Caco-2 (cell line): Measurements from ENCODE around the gene KLHL8. TPM values are rescaled to one million over a fixed set of nuclear protein-coding genes. Genes with fewer than 3 reads are reported as not detected.

Source experiments
- BruUV-seq: library from RNA; stranded (reverse); fragments of 400-500 nt; replicated peaks from 2 replicates; lab custom pipeline; 2021; lab: Mats Ljungman, UMichigan
- CTCF ChIA-PET: fragments of 300-600 bp; sonication (Branson Sonifier 250); formaldehyde crosslinking; loops from one replicate; lab custom pipeline; 2022; ENCODE audit warnings: antibody characterized with exemption; lab: Charles Lee
- POLR2A ChIA-PET: fragments of 300-600 bp; sonication (Branson Sonifier 250); formaldehyde crosslinking; loops from one replicate; lab custom pipeline; 2022; ENCODE audit warnings: antibody characterized with exemption; lab: Charles Lee
- DNase-seq, 2 experiments: peaks; one replicate each; pipeline versions ENCODE4 v3.0.0 to v3.0.0-alpha.2; 2020 to 2022
- H3K27me3 ChIP-seq: replicated peaks from 2 replicates; pipeline ENCODE4 v1.6.0; 2011; ENCODE audit warnings: low read length; ENCODE audit not compliant: control insufficient read depth, insufficient read depth
- H3K36me3 ChIP-seq: 2 replicates; pipeline ENCODE4 v1.5.1; 2011; ENCODE audit warnings: low read length; ENCODE audit not compliant: control insufficient read depth, insufficient read depth
- H3K4me1 ChIP-seq: fragments of 250-450 bp; sonication (Bioruptor Pico); 2 replicates; pipeline ENCODE4 v1.5.1; 2020; ENCODE audit warnings: mild to moderate bottlenecking
- H3K4me3 ChIP-seq: 2 replicates; pipeline ENCODE4 v1.5.1; 2011; ENCODE audit warnings: low read depth, mild to moderate bottlenecking, control low read depth, low read length
- H3K9me3 ChIP-seq: fragments of 250-450 bp; sonication (Bioruptor Pico); 2 replicates; pipeline ENCODE4 v1.5.1; 2020; ENCODE audit warnings: mild to moderate bottlenecking, moderate library complexity
- H3K27ac Mint-ChIP-seq: one replicate; pipeline ENCODE4 v1.8.0; 2022; ENCODE audit warnings: mixed read lengths; ENCODE audit not compliant: unreplicated experiment
- H3K27me3 Mint-ChIP-seq: one replicate; pipeline ENCODE4 v1.8.0; 2022; ENCODE audit warnings: mixed read lengths; ENCODE audit not compliant: insufficient read depth, unreplicated experiment
- H3K36me3 Mint-ChIP-seq: one replicate; pipeline ENCODE4 v1.8.0; 2022; ENCODE audit warnings: mild to moderate bottlenecking, mixed read lengths; ENCODE audit not compliant: insufficient read depth, unreplicated experiment
- H3K4me1 Mint-ChIP-seq: one replicate; pipeline ENCODE4 v1.8.0; 2022; ENCODE audit warnings: low read depth, mixed read lengths; ENCODE audit not compliant: unreplicated experiment
- H3K4me3 Mint-ChIP-seq: one replicate; pipeline ENCODE4 v1.8.0; 2022; ENCODE audit warnings: mild to moderate bottlenecking, moderate library complexity, mixed read lengths; ENCODE audit not compliant: unreplicated experiment
- H3K9me3 Mint-ChIP-seq: one replicate; pipeline ENCODE4 v1.8.0; 2022; ENCODE audit warnings: mixed read lengths; ENCODE audit not compliant: unreplicated experiment
- intact Hi-C: fragments of 100-400 bp; cut with micrococcal nuclease; formaldehyde crosslinking; loops from one replicate; pipeline ENCODE4 v1.10.0; 2022; ENCODE audit not compliant: unreplicated experiment
- total RNA-seq: library from RNA; stranded (reverse); gene quantifications from 2 replicates; pipeline ENCODE4 v1.2.3, GENCODE V29; 2022
- TF ChIP-seq, protein P1 (sequence below), 2 experiments: fragments of 200-600 bp in 1 of 2; IDR thresholded peaks; 1 replicate in 1 of 2; 2 replicates in 1 of 2; pipeline versions ENCODE4 v1.5.1 to v1.8.0; 2011 to 2022; ENCODE audit warnings: antibody characterized with exemption in 1 of 2, control low read depth in 1 of 2, inconsistent platforms in 1 of 2, low read depth in 1 of 2, low read length in 1 of 2, mild to moderate bottlenecking in 1 of 2, moderate library complexity in 1 of 2; ENCODE audit not compliant: insufficient read depth in 1 of 2, severe bottlenecking in 1 of 2, unreplicated experiment in 1 of 2

Gene KLHL8
- total RNA-seq, 1 experiment from 2014 or later, result 27.7 TPM

DNA sequence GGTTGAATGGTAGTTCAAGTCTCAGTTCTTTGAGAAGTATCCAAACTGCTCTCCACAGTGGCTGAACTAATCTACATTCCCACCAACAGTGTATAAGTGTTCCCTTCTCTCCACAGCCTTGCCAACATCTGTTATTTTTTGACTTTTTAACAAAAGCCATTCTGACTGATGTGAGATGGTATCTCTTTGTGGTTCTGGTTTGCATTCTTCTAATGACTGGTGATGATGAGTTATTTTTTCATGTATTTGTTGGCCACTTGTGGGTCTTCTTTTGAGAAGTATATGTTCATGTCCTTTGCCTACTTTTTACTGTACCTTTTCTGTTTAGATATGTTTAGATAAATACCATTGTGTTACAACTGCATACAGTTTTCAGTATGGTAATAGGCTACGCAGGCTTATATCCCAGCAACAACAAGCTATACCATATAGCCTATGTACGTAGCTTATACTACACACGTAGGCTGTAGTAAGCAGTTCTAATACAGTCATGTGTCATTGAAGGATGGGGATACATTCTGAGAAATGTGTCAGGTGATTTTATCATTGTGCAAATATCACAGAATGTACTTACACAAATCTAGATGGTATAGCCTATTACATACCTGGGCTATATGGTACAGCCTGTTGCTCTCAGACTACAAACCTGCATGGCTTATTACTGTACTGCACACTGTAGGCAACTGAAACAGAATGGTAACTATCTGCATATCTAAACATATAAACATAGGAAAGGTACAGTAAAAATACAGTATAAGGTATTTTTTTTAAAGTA, 28.1 kb downstream of the KLHL8 start:
- ChIA-PET POLR2A (no interaction called here), CTCF (interaction anchor here (0.5 kb wide), 1 partner anchor 29 kb away, joined by 3 read pairs; no protein-coding TSS in a partner anchor)
- Histone ChIP-seq H3K4me3 (no peak overlapping the region), H3K9me3 (no peaks in the 10 kb centered on the region), H3K4me1 (no peaks in the 10 kb centered on the region; the same call in none of the 2 replicates), H3K36me3 (no peaks in the 10 kb centered on the region; the same call in 1 of the 2 replicates), H3K27me3 (no peaks in the 10 kb centered on the region)
- Mint-ChIP-seq H3K27ac (no peak overlapping the region), H3K36me3 (no peaks in the 10 kb centered on the region), H3K4me1 (peaks cover 6% of the 10 kb centered on the region), H3K4me3 (no peak overlapping the region), H3K9me3 (no peaks in the 10 kb centered on the region), H3K27me3 (no peaks in the 10 kb centered on the region)
- intact Hi-C loops, result no loop called here
- TF ChIP-seq, protein P1, sequence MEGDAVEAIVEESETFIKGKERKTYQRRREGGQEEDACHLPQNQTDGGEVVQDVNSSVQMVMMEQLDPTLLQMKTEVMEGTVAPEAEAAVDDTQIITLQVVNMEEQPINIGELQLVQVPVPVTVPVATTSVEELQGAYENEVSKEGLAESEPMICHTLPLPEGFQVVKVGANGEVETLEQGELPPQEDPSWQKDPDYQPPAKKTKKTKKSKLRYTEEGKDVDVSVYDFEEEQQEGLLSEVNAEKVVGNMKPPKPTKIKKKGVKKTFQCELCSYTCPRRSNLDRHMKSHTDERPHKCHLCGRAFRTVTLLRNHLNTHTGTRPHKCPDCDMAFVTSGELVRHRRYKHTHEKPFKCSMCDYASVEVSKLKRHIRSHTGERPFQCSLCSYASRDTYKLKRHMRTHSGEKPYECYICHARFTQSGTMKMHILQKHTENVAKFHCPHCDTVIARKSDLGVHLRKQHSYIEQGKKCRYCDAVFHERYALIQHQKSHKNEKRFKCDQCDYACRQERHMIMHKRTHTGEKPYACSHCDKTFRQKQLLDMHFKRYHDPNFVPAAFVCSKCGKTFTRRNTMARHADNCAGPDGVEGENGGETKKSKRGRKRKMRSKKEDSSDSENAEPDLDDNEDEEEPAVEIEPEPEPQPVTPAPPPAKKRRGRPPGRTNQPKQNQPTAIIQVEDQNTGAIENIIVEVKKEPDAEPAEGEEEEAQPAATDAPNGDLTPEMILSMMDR (IDR thresholded peaks at IDR 0.05; ENCODE audit: insufficient read depth in 1 of 2, low read depth in 1 of 2, low read length in 1 of 2, severe bottlenecking in 1 of 2, unreplicated experiment in 1 of 2), result no peak
- BruUV-seq, result no TSS peak
- no peak for DNase-seq

DNA sequence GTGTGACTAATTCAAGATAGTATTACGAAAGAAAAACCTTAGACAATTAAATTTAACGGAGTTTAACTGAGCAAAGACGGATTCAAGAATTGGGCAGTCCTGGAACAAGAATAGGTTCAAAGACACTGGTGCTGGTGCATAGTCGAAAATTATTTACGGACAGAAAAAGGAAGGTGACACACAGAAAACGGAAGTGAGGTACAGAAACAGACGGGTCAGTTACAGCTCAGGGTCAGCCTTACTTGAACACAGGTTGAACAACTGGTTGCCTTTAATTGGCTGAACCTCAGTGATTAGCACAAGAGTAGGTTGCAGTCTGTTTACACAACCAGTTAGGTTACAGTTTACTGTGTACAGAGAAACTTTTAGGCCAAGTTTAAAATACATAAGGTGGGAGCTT, 31.5 kb downstream of the KLHL8 start:
- no TSS peak for BruUV-seq

DNA sequence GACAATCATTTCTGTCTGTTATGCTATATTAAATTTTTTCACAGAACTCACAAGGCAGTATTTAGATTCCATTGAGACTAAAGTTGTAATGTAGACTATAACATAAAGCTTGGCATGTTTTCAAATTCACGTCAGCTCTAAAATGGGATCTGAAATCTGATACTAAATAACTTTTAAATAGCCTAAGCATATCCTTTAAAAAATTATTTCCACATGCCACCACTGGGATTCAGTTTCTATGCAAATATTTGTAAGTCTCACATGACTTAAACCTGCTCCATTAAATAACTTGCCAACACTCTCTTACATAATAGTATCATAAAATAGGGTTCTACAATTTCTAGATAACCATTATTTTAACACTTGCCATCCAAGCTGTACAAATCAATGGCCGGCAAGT, 32.4 kb downstream of the KLHL8 start:
- no peak overlapping the region for H3K4me3 ChIP-seq
- ChIA-PET CTCF (no interaction called here), POLR2A (no interaction called here)
- no peaks in the 10 kb centered on the region for H3K27me3 ChIP-seq
- no peak for DNase-seq
- H3K4me3 Mint-ChIP-seq, result no peak overlapping the region
- peaks cover 12% of the 10 kb centered on the region for H3K4me1 Mint-ChIP-seq
- no peaks in the 10 kb centered on the region for H3K27me3 Mint-ChIP-seq
- no peaks in the 10 kb centered on the region for H3K9me3 ChIP-seq
- H3K27ac Mint-ChIP-seq, result no peak overlapping the region
- intact Hi-C loops, result loop anchor here (2.0 kb wide), 1 partner anchor 49 kb away; no protein-coding TSS in a partner anchor
- TF ChIP-seq, protein P1 (IDR thresholded peaks at IDR 0.05; ENCODE audit: insufficient read depth in 1 of 2, low read depth in 1 of 2, low read length in 1 of 2, severe bottlenecking in 1 of 2, unreplicated experiment in 1 of 2), result no peak
- no peaks in the 10 kb centered on the region for H3K9me3 Mint-ChIP-seq
- no TSS peak for BruUV-seq
- H3K36me3 Mint-ChIP-seq, result no peaks in the 10 kb centered on the region
- no peaks in the 10 kb centered on the region for H3K4me1 ChIP-seq
- 0 out of 2 replicates have a peak, but pooled peaks cover 2% of the 10 kb centered on the region for H3K36me3 ChIP-seq

More for the DNA sequence above, 31.5 kb downstream of the KLHL8 start:
- H3K9me3 ChIP-seq, result no peaks in the 10 kb centered on the region
- no peaks in the 10 kb centered on the region for H3K36me3 Mint-ChIP-seq
- peaks cover 2% of the 10 kb centered on the region; the same call in 1 of the 2 replicates for H3K36me3 ChIP-seq
- intact Hi-C loops, result loop anchor here (2.0 kb wide), 1 partner anchor 48 kb away; no protein-coding TSS in a partner anchor
- H3K27me3 ChIP-seq, result no peaks in the 10 kb centered on the region
- H3K9me3 Mint-ChIP-seq, result no peaks in the 10 kb centered on the region
- H3K4me1 ChIP-seq, result no peaks in the 10 kb centered on the region; the same call in none of the 2 replicates
- H3K27me3 Mint-ChIP-seq, result no peaks in the 10 kb centered on the region
- H3K27ac Mint-ChIP-seq, result no peak overlapping the region
- H3K4me3 ChIP-seq, result no peak overlapping the region
- H3K4me1 Mint-ChIP-seq, result peaks cover 12% of the 10 kb centered on the region
- no peak overlapping the region for H3K4me3 Mint-ChIP-seq
- TF ChIP-seq, protein P1 (IDR thresholded peaks at IDR 0.05; ENCODE audit: insufficient read depth in 1 of 2, low read depth in 1 of 2, low read length in 1 of 2, severe bottlenecking in 1 of 2, unreplicated experiment in 1 of 2), result no peak
- no peak for DNase-seq
- ChIA-PET POLR2A (no interaction called here), CTCF (no interaction called here)
